IMR-90 (cell line): ENCODE data around the gene NAA80. TPM values are rescaled to one million over a fixed set of nuclear protein-coding genes. Genes with fewer than 3 reads are reported as not detected.
A peak's percentile ranks its signal among the peaks of the same experiment; 100 is the strongest.

Experiments used
- ATAC-seq: fragments of 200-7000 bp; cut with Tn5 transposase; 2 replicates; pipeline ENCODE4 v1.9.1; 2020; ENCODE audit warnings: low read depth, mild to moderate bottlenecking, moderate library complexity
- BruUV-seq: library from RNA; stranded (reverse); fragments of 400-500 nt; replicated peaks from 2 replicates; lab custom pipeline; 2021; lab: Mats Ljungman, UMichigan
- CTCF ChIA-PET: fragments of 300-600 bp; formaldehyde crosslinking; extraction: SDS; loops from one replicate; lab custom pipeline; 2021; ENCODE audit warnings: antibody characterized with exemption; lab: Yijun Ruan, JAX
- POLR2A ChIA-PET: fragments of 300-600 bp; sonication (Branson Sonifier 250); formaldehyde crosslinking; loops from one replicate; lab custom pipeline; 2022; ENCODE audit warnings: antibody characterized with exemption; ENCODE audit not compliant: unreplicated experiment; lab: Charles Lee
- DNase-seq: peaks from one replicate; pipeline ENCODE4 v3.0.0; 2013
- H2AFZ ChIP-seq: replicated peaks from 2 replicates; pipeline ENCODE3; 2013; ENCODE audit warnings: low read length, mild to moderate bottlenecking; ENCODE audit not compliant: poor library complexity
- H2AK5ac ChIP-seq: 2 replicates; pipeline ENCODE4 v1.6.1; 2013; ENCODE audit warnings: low read depth, low read length, inconsistent platforms
- H2AK9ac ChIP-seq: replicated peaks from 2 replicates; pipeline ENCODE3; 2013; ENCODE audit warnings: mild to moderate bottlenecking, low read depth, low read length, moderate library complexity; ENCODE audit not compliant: poor library complexity
- H2BK120ac ChIP-seq: 2 replicates; pipeline ENCODE4 v1.6.1; 2013; ENCODE audit warnings: low read depth, low read length, inconsistent platforms
- H2BK15ac ChIP-seq: 3 replicates; pipeline ENCODE4 v1.6.1; 2013; ENCODE audit warnings: low read depth, low read length, inconsistent platforms
- H2BK20ac ChIP-seq: 2 replicates; pipeline ENCODE4 v1.6.1; 2013; ENCODE audit warnings: low read depth, mild to moderate bottlenecking, inconsistent platforms, low read length, moderate library complexity
- H2BK5ac ChIP-seq: 2 replicates; pipeline ENCODE4 v1.6.1; 2013; ENCODE audit warnings: mild to moderate bottlenecking, low read depth, low read length, inconsistent platforms; ENCODE audit not compliant: poor library complexity, severe bottlenecking
- H3K14ac ChIP-seq: replicated peaks from 2 replicates; pipeline ENCODE4 v1.6.1; 2013; ENCODE audit warnings: low read depth, low read length, inconsistent platforms
- H3K18ac ChIP-seq: 2 replicates; pipeline ENCODE4 v1.6.1; 2013; ENCODE audit warnings: low read depth, low read length, control low read depth
- H3K23ac ChIP-seq: 2 replicates; pipeline ENCODE4 v1.6.1; 2013; ENCODE audit warnings: low read depth, low read length, inconsistent platforms
- H3K27ac ChIP-seq: 2 replicates; pipeline ENCODE4 v1.5.1; 2013; ENCODE audit warnings: mild to moderate bottlenecking, control low read depth, low read length; ENCODE audit not compliant: insufficient read depth
- H3K27me3 ChIP-seq: 2 replicates; pipeline ENCODE4 v1.6.1; 2013; ENCODE audit warnings: low read length; ENCODE audit not compliant: control insufficient read depth, insufficient read depth
- H3K36me3 ChIP-seq: 2 replicates; pipeline ENCODE4 v1.6.1; 2013; ENCODE audit warnings: low read length, mixed read lengths; ENCODE audit not compliant: control insufficient read depth, insufficient read depth
- H3K4ac ChIP-seq: 2 replicates; pipeline ENCODE4 v1.6.1; 2013; ENCODE audit warnings: low read depth, low read length, inconsistent platforms
- H3K4me1 ChIP-seq: 2 replicates; pipeline ENCODE4 v1.6.1; 2013; ENCODE audit warnings: low read length, mixed read lengths; ENCODE audit not compliant: control insufficient read depth, insufficient read depth
- H3K4me2 ChIP-seq: 2 replicates; pipeline ENCODE4 v1.6.1; 2013; ENCODE audit warnings: low read depth, mild to moderate bottlenecking, control low read depth, low read length, moderate library complexity
- H3K4me3 ChIP-seq: 2 replicates; pipeline ENCODE4 v1.5.1; 2013; ENCODE audit warnings: low read depth, mild to moderate bottlenecking, control low read depth, low read length, moderate library complexity; ENCODE audit not compliant: insufficient read depth
- H3K56ac ChIP-seq: 2 replicates; pipeline ENCODE4 v1.6.1; 2013; ENCODE audit warnings: low read length, inconsistent platforms; ENCODE audit not compliant: insufficient read depth; ENCODE audit errors: extremely low read depth
- H3K79me1 ChIP-seq, 2 experiments: 2 replicates each; pipeline ENCODE4 v1.6.1; 2013; ENCODE audit warnings: low read length in 2 of 2, inconsistent platforms in 1 of 2, low read depth in 1 of 2
- H3K9ac ChIP-seq: 2 replicates; pipeline ENCODE4 v1.6.1; 2013; ENCODE audit warnings: low read depth, low read length, control low read depth
- H3K9me1 ChIP-seq: 2 replicates; pipeline ENCODE4 v1.6.1; 2013; ENCODE audit warnings: low read length, inconsistent platforms; ENCODE audit not compliant: insufficient read depth
- H3K9me3 ChIP-seq: 2 replicates; pipeline ENCODE4 v1.6.1; 2013; ENCODE audit warnings: low read length; ENCODE audit not compliant: control insufficient read depth, insufficient read depth
- H4K20me1 ChIP-seq: 2 replicates; pipeline ENCODE4 v1.6.1; 2013; ENCODE audit warnings: low read length, inconsistent platforms; ENCODE audit not compliant: insufficient read depth
- H4K5ac ChIP-seq: 2 replicates; pipeline ENCODE4 v1.6.1; 2013; ENCODE audit warnings: mild to moderate bottlenecking, low read depth, low read length, control low read depth
- H4K8ac ChIP-seq, 2 experiments: 2 replicates each; pipeline ENCODE4 v1.6.1; 2013; ENCODE audit warnings: low read depth in 2 of 2, low read length in 2 of 2, control low read depth in 1 of 2, inconsistent platforms in 1 of 2
- H4K91ac ChIP-seq: 2 replicates; pipeline ENCODE4 v1.6.1; 2013; ENCODE audit warnings: low read depth, low read length, inconsistent platforms; ENCODE audit not compliant: insufficient read depth
- BHLHE40 ChIP-seq: fragments of 150-350 bp; IDR thresholded peaks from 2 replicates; pipeline ENCODE4 v1.6.1; 2016; ENCODE audit warnings: mild to moderate bottlenecking, low read depth, low read length
- CEBPB ChIP-seq: IDR thresholded peaks from 2 replicates; pipeline ENCODE4 v1.6.1; 2012; ENCODE audit warnings: low read depth, low read length, improper control_type of control experiment
- CHD1 ChIP-seq: IDR thresholded peaks from 2 replicates; pipeline ENCODE4 v1.6.1; 2012; ENCODE audit warnings: low read depth, low read length, improper control_type of control experiment
- ELK1 ChIP-seq: fragments of 150-350 bp; IDR thresholded peaks from 2 replicates; pipeline ENCODE4 v1.6.1; 2016; ENCODE audit warnings: low read depth, mild to moderate bottlenecking, low read length, moderate library complexity, borderline replicate concordance
- MAFK ChIP-seq: IDR thresholded peaks from 2 replicates; pipeline ENCODE4 v1.6.1; 2012; ENCODE audit warnings: low read depth, low read length, improper control_type of control experiment
- MAZ ChIP-seq: IDR thresholded peaks from 2 replicates; pipeline ENCODE4 v1.6.1; 2012; ENCODE audit warnings: low read depth, mild to moderate bottlenecking, low read length, improper control_type of control experiment, moderate library complexity, borderline replicate concordance
- MXI1 ChIP-seq: IDR thresholded peaks from 2 replicates; pipeline ENCODE4 v1.6.1; 2012; ENCODE audit warnings: low read depth, mild to moderate bottlenecking, low read length, moderate library complexity, borderline replicate concordance
- NFE2L2 ChIP-seq: fragments of 150-350 bp; IDR thresholded peaks from 2 replicates; pipeline ENCODE4 v1.6.1; 2016; ENCODE audit warnings: low read depth, mild to moderate bottlenecking, low read length
- POLR2A ChIP-seq: IDR thresholded peaks from 2 replicates; pipeline ENCODE4 v1.6.1; 2012; ENCODE audit warnings: mild to moderate bottlenecking, low read depth, low read length
- RCOR1 ChIP-seq: IDR thresholded peaks from 2 replicates; pipeline ENCODE4 v1.6.1; 2012; ENCODE audit warnings: mild to moderate bottlenecking, low read length, improper control_type of control experiment; ENCODE audit not compliant: insufficient replicate concordance
- RFX5 ChIP-seq: IDR thresholded peaks from 2 replicates; pipeline ENCODE4 v1.8.0; 2012; ENCODE audit warnings: low read depth, mild to moderate bottlenecking, low read length, moderate library complexity
- SMC3 ChIP-seq: fragments of 150-350 bp; IDR thresholded peaks from 2 replicates; pipeline ENCODE4 v1.6.1; 2016; ENCODE audit warnings: low read depth, mild to moderate bottlenecking, antibody characterized with exemption, low read length, moderate library complexity
- USF2 ChIP-seq: fragments of 150-350 bp; IDR thresholded peaks from 2 replicates; pipeline ENCODE4 v1.6.1; 2017; ENCODE audit warnings: mild to moderate bottlenecking, antibody characterized with exemption, low read length, low read depth
- dilution Hi-C: fragments of 300-500 bp; cut with HindIII; formaldehyde crosslinking; loops from one replicate; pipeline ENCODE4 v1.14.3; 2018; ENCODE audit warnings: low sequenced_read_pairs; ENCODE audit not compliant: unreplicated experiment
- in situ Hi-C: fragments of 300-500 bp; cut with MboI; formaldehyde crosslinking; loops from 3 replicates; pipeline ENCODE4 v1.14.3; 2019; ENCODE audit warnings: low sequenced_read_pairs, inconsistent platforms, mixed read lengths
- intact Hi-C: fragments of 100-400 bp; cut with micrococcal nuclease; formaldehyde crosslinking; loops from 2 replicates; pipeline ENCODE4 v1.10.0; 2022
- polyA plus RNA-seq, 3 experiments: library from polyadenylated mRNA; depleted of rRNA; stranded (reverse); fragments of >200 nt; gene quantifications; 2 replicates each; pipeline ENCODE4 v1.2.3, GENCODE V29; 2012; ENCODE audit warnings: low replicate concordance in 1 of 3
- total RNA-seq: library from RNA; depleted of rRNA; stranded (reverse); fragments of >200 nt; gene quantifications from 2 replicates; pipeline ENCODE4 v1.2.3, GENCODE V29; 2012

Gene NAA80
- total and polyA plus RNA-seq, 2 of the 4 experiments (the other 2 are of a cell fraction): 5.0 to 14.4 TPM

GRCh38 chr3:50304601-50305000, 5.4 kb upstream of the NAA80 start:
- CTCF ChIA-PET: interaction anchor here (0.6 kb wide), 1 partner anchor 304 kb away, joined by 3 read pairs; no protein-coding TSS in a partner anchor
- peak; percentile 74 for DNase-seq

More at GRCh38 chr3:50304601-50305000, 5.4 kb upstream of the NAA80 start:
- Histone ChIP-seq H3K23ac (no peak overlapping the region), H2BK120ac (no peak overlapping the region), H3K4me1 (peaks cover 8% of the 10 kb centered on the region), H3K36me3 (no peaks in the 10 kb centered on the region), H3K4ac (no peak overlapping the region), H3K9me3 (peaks cover 6% of the 10 kb centered on the region; the same call in 1 of the 2 replicates), H2AK5ac (no peak overlapping the region), H2BK15ac (no peak overlapping the region), H2AFZ (peak overlapping the region; percentile 21), H3K4me3 (no peak overlapping the region), H4K20me1 (no peaks in the 10 kb centered on the region), H3K18ac (no peak overlapping the region), H3K9ac (no peak overlapping the region), H3K14ac (no peak overlapping the region), H4K91ac (no peak overlapping the region), H4K5ac (no peak overlapping the region), H4K8ac (no peak overlapping the region), H3K27ac (no peak overlapping the region), H2BK5ac (no peak overlapping the region), H3K4me2 (no peak overlapping the region), H2AK9ac (no peak overlapping the region), H3K9me1 (peaks cover 14% of the 10 kb centered on the region), H3K79me1 (peaks cover 9 to 18% of the 10 kb centered on the region in 2 experiments; a peak in 3 of 4 replicates), H3K56ac (no peak overlapping the region), H3K27me3 (no peaks in the 10 kb centered on the region), H2BK20ac (no peak overlapping the region)
- POLR2A ChIA-PET: no interaction called here
- TF ChIP-seq NFE2L2 (no peak), ELK1 (no peak), BHLHE40 (no peak), CHD1 (no peak), RFX5 (no peak), MAFK (no peak), RCOR1 (no peak), SMC3 (no peak), POLR2A (no peak), MAZ (no peak), CEBPB (no peak), USF2 (no peak), MXI1 (no peak)
- dilution Hi-C loops (no loop called here), intact Hi-C loops (no loop called here), in situ Hi-C loops (no loop called here)
- no peak for ATAC-seq
- BruUV-seq: no TSS peak
